Astrocyte (in vitro differentiated cells and primary cell): ENCODE measurements around the gene PRTN3. TPM values are rescaled to one million over a fixed set of nuclear protein-coding genes. Genes with fewer than 3 reads are reported as not detected.
"Not testable (repeated sequence)": the region's sequence is repeated elsewhere in the genome, so short reads cannot be mapped to it uniquely, and the experiment has no call there.

Source experiments
- DNase-seq: peaks from one replicate; pipeline ENCODE4 v3.0.0-alpha.2; 2010; ENCODE audit warnings: low read depth
- FAIRE-seq: peaks from 2 replicates; lab custom pipeline; 2011; peaks lifted over from hg19 to GRCh38; lab: Jason Lieb, UNC
- H2AFZ ChIP-seq: 2 replicates; pipeline ENCODE4 v1.6.0; 2012; ENCODE audit warnings: low read depth, low read length, inconsistent platforms
- H3K27ac ChIP-seq: 2 replicates; pipeline ENCODE4 v1.5.1; 2011; ENCODE audit warnings: low read depth, low read length, inconsistent platforms
- H3K27me3 ChIP-seq: 2 replicates; pipeline ENCODE4 v1.6.0; 2011; ENCODE audit warnings: low read length, inconsistent platforms; ENCODE audit not compliant: insufficient read depth
- H3K36me3 ChIP-seq: 2 replicates; pipeline ENCODE4 v1.5.1; 2011; ENCODE audit warnings: low read length, inconsistent platforms; ENCODE audit not compliant: insufficient read depth
- H3K4me1 ChIP-seq: 2 replicates; pipeline ENCODE4 v1.5.1; 2011; ENCODE audit warnings: low read length, inconsistent platforms; ENCODE audit not compliant: insufficient read depth
- H3K4me2 ChIP-seq: 2 replicates; pipeline ENCODE4 v1.6.0; 2012; ENCODE audit warnings: low read length, inconsistent platforms
- H3K4me3 ChIP-seq: 2 replicates; pipeline ENCODE4 v1.5.1; 2011; ENCODE audit warnings: low read depth, mild to moderate bottlenecking, low read length, inconsistent platforms; ENCODE audit not compliant: insufficient read depth
- H3K79me2 ChIP-seq: 2 replicates; pipeline ENCODE4 v1.6.0; 2012; ENCODE audit warnings: mild to moderate bottlenecking, low read length, inconsistent platforms; ENCODE audit not compliant: insufficient read depth
- H3K9ac ChIP-seq: 2 replicates; pipeline ENCODE4 v1.6.0; 2012; ENCODE audit warnings: mild to moderate bottlenecking, low read length, inconsistent platforms
- H3K9me3 ChIP-seq: 2 replicates; pipeline ENCODE4 v1.5.1; 2012; ENCODE audit warnings: low read depth, mild to moderate bottlenecking, low read length, inconsistent platforms; ENCODE audit not compliant: insufficient read depth
- H4K20me1 ChIP-seq: 2 replicates; pipeline ENCODE4 v1.6.0; 2012; ENCODE audit warnings: low read length, inconsistent platforms; ENCODE audit not compliant: insufficient read depth
- H3K27ac Mint-ChIP-seq: one replicate; pipeline ENCODE4 v1.8.0; 2021; ENCODE audit warnings: mild to moderate bottlenecking, mixed read lengths; ENCODE audit not compliant: unreplicated experiment
- H3K27me3 Mint-ChIP-seq: one replicate; pipeline ENCODE4 v1.8.0; 2021; ENCODE audit warnings: low read depth, mixed read lengths; ENCODE audit not compliant: unreplicated experiment
- H3K36me3 Mint-ChIP-seq: one replicate; pipeline ENCODE4 v1.8.0; 2021; ENCODE audit warnings: low read depth, mixed read lengths; ENCODE audit not compliant: unreplicated experiment
- H3K4me1 Mint-ChIP-seq: one replicate; pipeline ENCODE4 v1.8.0; 2021; ENCODE audit warnings: low read depth, mixed read lengths; ENCODE audit not compliant: unreplicated experiment
- H3K4me3 Mint-ChIP-seq: one replicate; pipeline ENCODE4 v1.8.0; 2021; ENCODE audit warnings: mild to moderate bottlenecking, moderate library complexity, mixed read lengths; ENCODE audit not compliant: unreplicated experiment
- H3K9me3 Mint-ChIP-seq: one replicate; pipeline ENCODE4 v1.8.0; 2021; ENCODE audit warnings: mild to moderate bottlenecking, mixed read lengths; ENCODE audit not compliant: unreplicated experiment
- EZH2 ChIP-seq: IDR thresholded peaks from 2 replicates; pipeline ENCODE4 v1.6.1; 2012; ENCODE audit warnings: mild to moderate bottlenecking, low read length, inconsistent platforms; ENCODE audit not compliant: insufficient read depth
- total RNA-seq: library from RNA; stranded (reverse); gene quantifications from 2 replicates; pipeline ENCODE4 v1.2.1, GENCODE V29; 2021
- TF ChIP-seq, protein P1 (sequence below): IDR thresholded peaks from 2 replicates; pipeline ENCODE4 v1.5.1; 2011; ENCODE audit warnings: low read depth, mild to moderate bottlenecking, inconsistent platforms, low read length, moderate library complexity; ENCODE audit not compliant: insufficient read depth

Gene PRTN3
- total RNA-seq, 1 donor from 2014 or later = not detected

- Histone ChIP-seq H3K36me3 (peaks cover 4% of the 10 kb centered on the region), H3K4me3 (no peak overlapping the region), H4K20me1 (peaks cover 11% of the 10 kb centered on the region), H3K4me1 (peaks cover 2% of the 10 kb centered on the region), H3K79me2 (no peaks in the 10 kb centered on the region), H3K4me2 (no peak overlapping the region), H3K9me3 (no peaks in the 10 kb centered on the region), H3K9ac (no peak overlapping the region), H3K27ac (no peak overlapping the region), H3K27me3 (no peaks in the 10 kb centered on the region), H2AFZ (no peak overlapping the region)
- Mint-ChIP-seq H3K4me3 (no peak overlapping the region), H3K27me3 (no peaks in the 10 kb centered on the region), H3K27ac (no peak overlapping the region), H3K9me3 (no peaks in the 10 kb centered on the region), H3K4me1 (peaks cover 2% of the 10 kb centered on the region), H3K36me3 (peaks cover 6% of the 10 kb centered on the region)
- no peak for DNase-seq
- no peak for FAIRE-seq
- TF ChIP-seq, protein P1, sequence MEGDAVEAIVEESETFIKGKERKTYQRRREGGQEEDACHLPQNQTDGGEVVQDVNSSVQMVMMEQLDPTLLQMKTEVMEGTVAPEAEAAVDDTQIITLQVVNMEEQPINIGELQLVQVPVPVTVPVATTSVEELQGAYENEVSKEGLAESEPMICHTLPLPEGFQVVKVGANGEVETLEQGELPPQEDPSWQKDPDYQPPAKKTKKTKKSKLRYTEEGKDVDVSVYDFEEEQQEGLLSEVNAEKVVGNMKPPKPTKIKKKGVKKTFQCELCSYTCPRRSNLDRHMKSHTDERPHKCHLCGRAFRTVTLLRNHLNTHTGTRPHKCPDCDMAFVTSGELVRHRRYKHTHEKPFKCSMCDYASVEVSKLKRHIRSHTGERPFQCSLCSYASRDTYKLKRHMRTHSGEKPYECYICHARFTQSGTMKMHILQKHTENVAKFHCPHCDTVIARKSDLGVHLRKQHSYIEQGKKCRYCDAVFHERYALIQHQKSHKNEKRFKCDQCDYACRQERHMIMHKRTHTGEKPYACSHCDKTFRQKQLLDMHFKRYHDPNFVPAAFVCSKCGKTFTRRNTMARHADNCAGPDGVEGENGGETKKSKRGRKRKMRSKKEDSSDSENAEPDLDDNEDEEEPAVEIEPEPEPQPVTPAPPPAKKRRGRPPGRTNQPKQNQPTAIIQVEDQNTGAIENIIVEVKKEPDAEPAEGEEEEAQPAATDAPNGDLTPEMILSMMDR = no peak
These were observed 34.6 kb downstream of the PRTN3 start for GRCh38 chr19:875265-875879.

DNA sequence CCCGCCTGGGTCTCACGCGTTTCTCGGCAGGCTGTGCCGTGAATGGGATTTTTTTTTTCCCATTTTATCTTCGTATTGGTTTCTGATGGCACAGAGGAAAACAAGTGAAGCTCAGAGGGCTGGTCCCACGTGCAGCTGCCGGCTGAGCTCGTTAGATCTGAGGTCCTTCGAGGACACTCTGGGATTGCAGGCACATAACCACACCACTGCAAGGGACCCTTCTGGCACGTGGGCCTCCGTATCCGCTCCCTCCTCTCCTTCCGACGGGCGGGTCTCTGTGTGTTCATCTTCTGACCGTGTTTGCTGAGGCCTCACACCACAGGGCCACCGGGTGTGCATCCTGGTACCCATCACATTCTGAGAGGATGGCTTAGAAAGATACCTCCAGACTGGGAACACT lies 35.3 kb downstream of the PRTN3 start:
- Mint-ChIP-seq H3K4me3 (no peak overlapping the region), H3K4me1 (peaks cover 2% of the 10 kb centered on the region), H3K27me3 (no peaks in the 10 kb centered on the region), H3K27ac (no peak overlapping the region), H3K36me3 (peaks cover 8% of the 10 kb centered on the region), H3K9me3 (no peaks in the 10 kb centered on the region)
- DNase-seq (no peak), FAIRE-seq (no peak)
- H4K20me1 ChIP-seq = peaks cover 8% of the 10 kb centered on the region
- H3K27me3 ChIP-seq = no peaks in the 10 kb centered on the region
- peaks cover 4% of the 10 kb centered on the region for H3K36me3 ChIP-seq
- no peak overlapping the region for H2AFZ ChIP-seq
- H3K27ac ChIP-seq = no peak overlapping the region
- no peak overlapping the region for H3K4me3 ChIP-seq
- peaks cover 2% of the 10 kb centered on the region for H3K4me1 ChIP-seq
- no peak overlapping the region for H3K4me2 ChIP-seq
- no peaks in the 10 kb centered on the region for H3K9me3 ChIP-seq
- no peak for TF ChIP-seq EZH2
- TF ChIP-seq, protein P1 = no peak
- H3K79me2 ChIP-seq = no peaks in the 10 kb centered on the region
- no peak overlapping the region for H3K9ac ChIP-seq

DNA sequence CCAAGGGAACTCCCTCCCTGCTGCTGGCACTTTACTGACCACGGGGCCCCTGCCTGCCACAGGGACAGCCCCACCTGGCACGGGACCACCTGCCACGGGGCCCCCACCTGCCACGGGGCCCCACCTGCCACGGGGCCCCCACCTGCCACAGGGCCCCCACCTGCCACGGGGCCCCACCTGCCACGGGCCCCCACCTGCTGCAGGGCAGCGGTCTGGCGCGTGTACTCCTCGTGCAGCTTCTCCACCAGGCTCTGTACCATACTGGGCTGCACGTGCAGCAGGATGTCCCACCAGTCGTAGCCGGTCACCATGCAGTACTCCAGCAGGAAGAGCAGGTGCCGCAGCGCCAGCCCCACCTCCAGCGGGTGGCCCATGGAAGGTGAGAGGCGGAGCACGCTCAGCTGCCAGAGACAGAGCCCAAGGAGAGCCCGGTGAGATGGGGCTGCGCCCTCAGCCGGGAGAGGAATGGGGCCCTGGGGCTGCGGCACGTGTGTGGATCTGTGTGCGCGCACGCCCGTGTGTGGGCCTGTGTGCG lies 36.0 kb downstream of the PRTN3 start:
- H3K79me2 ChIP-seq = no peaks in the 10 kb centered on the region
- no peaks in the 10 kb centered on the region for H3K4me1 ChIP-seq
- FAIRE-seq (no peak), DNase-seq (no peak)
- TF ChIP-seq, protein P1 = no peak
- no peak for TF ChIP-seq EZH2
- Mint-ChIP-seq H3K27ac (no peak overlapping the region), H3K27me3 (no peaks in the 10 kb centered on the region), H3K36me3 (peaks cover 13% of the 10 kb centered on the region), H3K4me1 (no peaks in the 10 kb centered on the region), H3K4me3 (no peak overlapping the region), H3K9me3 (no peaks in the 10 kb centered on the region)
- H4K20me1 ChIP-seq = peaks cover 4% of the 10 kb centered on the region
- H3K36me3 ChIP-seq = peaks cover 8% of the 10 kb centered on the region
- H2AFZ ChIP-seq = no peak overlapping the region
- H3K4me2 ChIP-seq = no peak overlapping the region
- no peaks in the 10 kb centered on the region for H3K27me3 ChIP-seq
- no peak overlapping the region for H3K4me3 ChIP-seq
- no peak overlapping the region for H3K27ac ChIP-seq
- H3K9me3 ChIP-seq = no peaks in the 10 kb centered on the region
- H3K9ac ChIP-seq = no peak overlapping the region

GRCh38 chr19:877992-878660 lies 37.3 kb downstream of the PRTN3 start:
- H3K4me1 Mint-ChIP-seq, DNase-seq, H3K4me1 ChIP-seq, H3K9me3 ChIP-seq, H3K9me3 Mint-ChIP-seq, H2AFZ ChIP-seq, H3K4me3 Mint-ChIP-seq, H3K27me3 ChIP-seq, H3K9ac ChIP-seq, H3K4me3 ChIP-seq, H3K79me2 ChIP-seq, H3K27me3 Mint-ChIP-seq, H3K27ac ChIP-seq, H3K27ac Mint-ChIP-seq, FAIRE-seq, H3K4me2 ChIP-seq: not testable (repeated sequence)
- peaks cover 11% of the 10 kb centered on the region for H3K36me3 ChIP-seq
- H4K20me1 ChIP-seq = peaks cover 11% of the 10 kb centered on the region
- peaks cover 16% of the 10 kb centered on the region for H3K36me3 Mint-ChIP-seq
